Fibroblast of the aortic adventitia (primary cell): Measurements from ENCODE around the gene TMEM218. TPM values are rescaled to one million over a fixed set of nuclear protein-coding genes. Genes with fewer than 3 reads are reported as not detected.

Source experiments
- DNase-seq: peaks from one replicate; pipeline ENCODE4 v3.0.0-alpha.2; 2010; ENCODE audit warnings: low read depth
- H3K4me3 ChIP-seq: 2 replicates; pipeline ENCODE4 v1.5.1; 2011; ENCODE audit warnings: low read depth, mild to moderate bottlenecking, control low read depth, low read length, moderate library complexity
- CTCF ChIP-seq: IDR thresholded peaks from 2 replicates; pipeline ENCODE4 v1.5.1; 2011; ENCODE audit warnings: mild to moderate bottlenecking, low read length, control low read depth, inconsistent platforms; ENCODE audit not compliant: insufficient read depth
- total RNA-seq: library from RNA; depleted of rRNA; stranded (reverse); fragments of >200 nt; gene quantifications from 2 replicates; pipeline ENCODE4 v1.2.3, GENCODE V29; 2012; ENCODE audit warnings: low replicate concordance

Gene TMEM218
- total RNA-seq, 1 donor, result 35.1 TPM

- TF ChIP-seq CTCF, result no peak
- H3K4me3 ChIP-seq, result no peak overlapping the region
- DNase-seq, result no peak
These were observed 37.6 kb downstream of the TMEM218 start for GRCh38 chr11:125073616-125074483.

GRCh38 chr11:125072961-125073590 lies 38.4 kb downstream of the TMEM218 start:
- H3K4me3 ChIP-seq, result no peak overlapping the region
- TF ChIP-seq CTCF, result no peak
- DNase-seq, result no peak

- no peak for DNase-seq
- no peak overlapping the region for H3K4me3 ChIP-seq
- no peak for TF ChIP-seq CTCF
These were observed 39.0 kb downstream of the TMEM218 start for GRCh38 chr11:125072218-125072960.

GRCh38 chr11:125071846-125072217 lies 39.6 kb downstream of the TMEM218 start:
- DNase-seq, result no peak

GRCh38 chr11:125071435-125071834 lies 40.0 kb downstream of the TMEM218 start:
- H3K4me3 ChIP-seq, result no peak overlapping the region
- TF ChIP-seq CTCF, result no peak
- DNase-seq, result no peak

More at GRCh38 chr11:125071846-125072217, 39.6 kb downstream of the TMEM218 start:
- no peak for TF ChIP-seq CTCF
- no peak overlapping the region for H3K4me3 ChIP-seq

- TF ChIP-seq CTCF, result no peak
- DNase-seq, result peak; percentile 82
These were observed 40.6 kb downstream of the TMEM218 start for GRCh38 chr11:125070699-125071254.

More at GRCh38 chr11:125070699-125071254, 40.6 kb downstream of the TMEM218 start:
- no peak overlapping the region for H3K4me3 ChIP-seq
